Duodenal mucosa (tissue), 2 donors: ENCODE measurements around the gene IQCN.

Experiments used
- H3K27ac ChIP-seq: one replicate; pipeline ENCODE4 v1.7.0; 2013; ENCODE audit warnings: low read depth, low read length
- H3K27me3 ChIP-seq, 2 donors: one replicate each; pipeline ENCODE4 v1.7.0; 2013; ENCODE audit warnings: low read length in 2 of 2, control low read depth in 1 of 2; ENCODE audit not compliant: insufficient read depth in 2 of 2, control insufficient read depth in 1 of 2
- H3K36me3 ChIP-seq, 2 donors: one replicate each; pipeline ENCODE4 v1.7.0; 2013; ENCODE audit warnings: low read length in 2 of 2, control low read depth in 1 of 2; ENCODE audit not compliant: insufficient read depth in 2 of 2, control insufficient read depth in 1 of 2
- H3K4me1 ChIP-seq, 2 donors: one replicate each; pipeline ENCODE4 v1.7.0; 2013; ENCODE audit warnings: low read length in 2 of 2, control low read depth in 1 of 2; ENCODE audit not compliant: insufficient read depth in 2 of 2, control insufficient read depth in 1 of 2
- H3K4me3 ChIP-seq, 2 donors: one replicate each; pipeline ENCODE4 v1.7.0; 2013; ENCODE audit warnings: low read length in 2 of 2, low read depth in 1 of 2
- H3K9ac ChIP-seq, 2 donors: one replicate each; pipeline ENCODE4 v1.7.0; 2013; ENCODE audit warnings: low read length in 2 of 2, low read depth in 1 of 2
- H3K9me3 ChIP-seq, 2 donors: one replicate each; pipeline ENCODE4 v1.7.0; 2013; ENCODE audit warnings: low read length in 2 of 2, control low read depth in 1 of 2; ENCODE audit not compliant: control insufficient read depth in 1 of 2

Gene IQCN

GRCh38 chr19:18311502-18312091, 37.3 kb upstream of the IQCN start:
- H3K4me3 ChIP-seq: no peak overlapping the region
- peak overlapping the region; percentile 69 for H3K27ac ChIP-seq
- peaks cover 9 to 46% of the 10 kb centered on the region in 2 donors for H3K36me3 ChIP-seq
- H3K9ac ChIP-seq: peak overlapping the region; percentile 40 to 60
- peaks cover 30 to 42% of the 10 kb centered on the region in 2 donors for H3K4me1 ChIP-seq
- no peaks in the 10 kb centered on the region for H3K27me3 ChIP-seq
- no peaks in the 10 kb centered on the region for H3K9me3 ChIP-seq

- H3K27me3 ChIP-seq: no peaks in the 10 kb centered on the region
- peaks cover 9 to 46% of the 10 kb centered on the region in 2 donors for H3K36me3 ChIP-seq
- no peak overlapping the region for H3K4me3 ChIP-seq
- H3K9ac ChIP-seq: peak overlapping the region; percentile 40 to 60
- peak overlapping the region; percentile 69 for H3K27ac ChIP-seq
- H3K9me3 ChIP-seq: no peaks in the 10 kb centered on the region
- peaks cover 33 to 40% of the 10 kb centered on the region in 2 donors for H3K4me1 ChIP-seq
Observed at GRCh38 chr19:18310966-18311365, 36.7 kb upstream of the IQCN start.

GRCh38 chr19:18310118-18310909, 36.1 kb upstream of the IQCN start:
- peak overlapping the region; percentile 73 for H3K27ac ChIP-seq
- peak overlapping the region; percentile 38 to 60 for H3K9ac ChIP-seq
- peaks cover 9 to 46% of the 10 kb centered on the region in 2 donors for H3K36me3 ChIP-seq

GRCh38 chr19:18309525-18310064, 35.3 kb upstream of the IQCN start:
- H3K9ac ChIP-seq: peak overlapping the region; percentile 38 to 60
- H3K9me3 ChIP-seq: no peaks in the 10 kb centered on the region
- H3K36me3 ChIP-seq: peaks cover 9 to 44% of the 10 kb centered on the region in 2 donors

More at GRCh38 chr19:18310118-18310909, 36.1 kb upstream of the IQCN start:
- Histone ChIP-seq H3K9me3 (no peaks in the 10 kb centered on the region), H3K4me1 (peaks cover 40 to 41% of the 10 kb centered on the region in 2 donors), H3K27me3 (no peaks in the 10 kb centered on the region), H3K4me3 (no peak overlapping the region)

GRCh38 chr19:18308948-18309325, 34.7 kb upstream of the IQCN start:
- Histone ChIP-seq H3K4me1 (peaks cover 48 to 53% of the 10 kb centered on the region in 2 donors), H3K27me3 (no peaks in the 10 kb centered on the region), H3K27ac (no peak overlapping the region), H3K4me3 (no peak overlapping the region), H3K9me3 (no peaks in the 10 kb centered on the region), H3K36me3 (peaks cover 9 to 40% of the 10 kb centered on the region in 2 donors), H3K9ac (no peak overlapping the region)

More at GRCh38 chr19:18309525-18310064, 35.3 kb upstream of the IQCN start:
- no peaks in the 10 kb centered on the region for H3K27me3 ChIP-seq
- H3K27ac ChIP-seq: peak overlapping the region; percentile 73
- peaks cover 46 to 47% of the 10 kb centered on the region in 2 donors for H3K4me1 ChIP-seq
- H3K4me3 ChIP-seq: no peak overlapping the region

GRCh38 chr19:18308051-18308947, 34.0 kb upstream of the IQCN start:
- H3K4me1 ChIP-seq: peaks cover 52 to 60% of the 10 kb centered on the region in 2 donors
- H3K9ac ChIP-seq: no peak overlapping the region
- no peak overlapping the region for H3K4me3 ChIP-seq
- no peaks in the 10 kb centered on the region for H3K27me3 ChIP-seq
- H3K27ac ChIP-seq: no peak overlapping the region
- H3K36me3 ChIP-seq: peaks cover 9 to 37% of the 10 kb centered on the region in 2 donors
- H3K9me3 ChIP-seq: no peaks in the 10 kb centered on the region

GRCh38 chr19:18307271-18307681, 33.0 kb upstream of the IQCN start:
- Histone ChIP-seq H3K9ac (no peak overlapping the region), H3K4me1 (peaks cover 43 to 61% of the 10 kb centered on the region in 2 donors), H3K9me3 (no peaks in the 10 kb centered on the region), H3K27me3 (no peaks in the 10 kb centered on the region), H3K4me3 (no peak overlapping the region), H3K27ac (peak overlapping the region; percentile 10), H3K36me3 (peaks cover 5 to 29% of the 10 kb centered on the region in 2 donors)

GRCh38 chr19:18306888-18307260, 32.6 kb upstream of the IQCN start:
- H3K27me3 ChIP-seq: no peaks in the 10 kb centered on the region
- H3K27ac ChIP-seq: peak overlapping the region; percentile 25
- peaks cover 39 to 57% of the 10 kb centered on the region in 2 donors for H3K4me1 ChIP-seq
- peak overlapping the region; percentile 12 to 26 for H3K9ac ChIP-seq
- H3K36me3 ChIP-seq: peaks cover 5 to 25% of the 10 kb centered on the region in 2 donors
- no peaks in the 10 kb centered on the region for H3K9me3 ChIP-seq
- no peak overlapping the region for H3K4me3 ChIP-seq

GRCh38 chr19:18306209-18306887, 32.1 kb upstream of the IQCN start:
- Histone ChIP-seq H3K27ac (peak overlapping the region; percentile 25), H3K9me3 (no peaks in the 10 kb centered on the region), H3K4me3 (no peak overlapping the region), H3K36me3 (peaks cover 5 to 23% of the 10 kb centered on the region in 2 donors), H3K27me3 (no peaks in the 10 kb centered on the region), H3K4me1 (peaks cover 34 to 56% of the 10 kb centered on the region in 2 donors), H3K9ac (peak overlapping the region; percentile 12 to 26)
